ENCODE results near the gene ZNF598.
"Not testable (repeated sequence)": the region's sequence is repeated elsewhere in the genome, so short reads cannot be mapped to it uniquely, and the experiment has no call there.

ZNF598 gene

DNA sequence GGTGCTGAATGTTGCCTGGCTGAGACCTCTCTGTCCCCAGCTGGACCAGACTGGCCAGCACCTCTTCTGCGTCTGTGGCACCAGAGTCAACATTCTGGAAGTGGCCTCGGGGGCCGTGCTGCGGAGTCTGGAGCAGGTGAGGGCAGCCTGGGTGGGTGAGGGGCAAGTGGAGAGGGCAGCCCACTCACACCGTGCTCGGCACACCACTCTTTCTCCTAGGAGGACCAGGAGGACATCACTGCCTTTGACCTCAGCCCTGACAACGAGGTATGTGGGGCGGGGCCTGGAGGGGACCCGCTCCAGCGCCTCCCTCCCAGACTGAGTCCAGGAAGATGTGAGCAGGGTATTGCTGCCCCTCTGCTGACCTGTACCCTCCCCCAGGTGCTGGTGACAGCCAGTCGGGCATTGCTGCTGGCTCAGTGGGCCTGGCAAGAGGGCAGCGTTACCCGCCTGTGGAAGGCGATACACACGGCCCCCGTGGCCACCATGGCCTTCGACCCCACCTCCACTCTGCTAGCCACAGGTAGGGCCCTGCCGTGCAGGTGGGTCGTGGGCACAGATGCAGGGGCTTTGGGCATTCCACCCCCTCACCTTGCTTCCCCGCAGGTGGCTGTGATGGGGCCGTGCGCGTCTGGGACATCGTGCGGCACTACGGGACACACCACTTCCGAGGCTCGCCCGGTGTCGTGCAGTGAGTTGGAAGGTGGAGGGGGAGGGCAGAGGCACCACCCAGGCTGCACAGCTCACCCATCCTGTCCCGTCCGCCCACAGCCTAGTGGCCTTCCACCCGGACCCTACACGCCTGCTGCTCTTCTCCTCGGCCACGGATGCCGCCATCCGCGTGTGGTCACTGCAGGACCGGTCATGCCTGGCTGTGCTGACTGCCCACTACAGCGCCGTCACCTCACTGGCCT lies 35.2 kb downstream of the ZNF598 start:
- no peak for DNase-seq

DNA sequence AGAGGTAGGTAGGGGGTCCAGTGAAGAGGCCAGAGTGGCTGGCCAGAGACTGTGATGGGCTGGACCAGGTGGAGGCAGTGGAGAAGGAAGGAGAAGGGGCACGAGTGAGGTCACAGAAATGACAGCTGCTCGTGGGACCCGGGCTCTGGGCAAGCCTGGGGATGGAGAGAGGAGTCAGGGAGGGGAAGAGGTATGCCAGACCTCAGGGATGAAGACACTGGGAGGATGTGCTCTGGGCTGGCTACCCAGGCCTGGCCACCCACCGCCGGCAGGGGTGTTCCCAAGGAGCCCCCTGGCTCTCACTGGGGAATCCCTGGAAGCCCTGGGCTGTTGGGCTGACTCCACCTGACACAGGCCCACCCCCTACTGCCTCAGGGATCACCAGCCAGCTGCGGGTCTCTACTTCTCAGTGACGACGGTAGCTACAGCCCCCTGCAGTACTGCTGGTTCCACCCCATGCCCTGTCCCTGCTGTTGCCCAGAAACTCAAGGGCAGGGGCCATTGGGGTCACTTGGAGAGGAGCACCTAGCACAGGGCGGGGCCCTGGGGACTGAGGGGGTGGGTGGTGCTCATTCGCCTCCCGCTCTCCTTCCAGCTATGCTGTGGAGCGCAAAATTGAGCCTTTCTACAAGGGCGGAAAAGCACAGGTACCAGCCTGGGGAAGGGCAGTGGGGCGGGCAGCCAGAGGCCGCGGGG lies 36.0 kb downstream of the ZNF598 start:
- no peak for DNase-seq

- no peak for DNase-seq
Observed at GRCh38 chr16:1972490-1972877, 37.1 kb downstream of the ZNF598 start.

- peak; percentile 86 to 94 for DNase-seq
Observed at GRCh38 chr16:1971796-1972489, 37.7 kb downstream of the ZNF598 start, which contains the start of gene TBL3. Gene TBL3 (plus strand): TSS chr16:1972053. CDS start chr16:1972165, 112 bp downstream.

DNA sequence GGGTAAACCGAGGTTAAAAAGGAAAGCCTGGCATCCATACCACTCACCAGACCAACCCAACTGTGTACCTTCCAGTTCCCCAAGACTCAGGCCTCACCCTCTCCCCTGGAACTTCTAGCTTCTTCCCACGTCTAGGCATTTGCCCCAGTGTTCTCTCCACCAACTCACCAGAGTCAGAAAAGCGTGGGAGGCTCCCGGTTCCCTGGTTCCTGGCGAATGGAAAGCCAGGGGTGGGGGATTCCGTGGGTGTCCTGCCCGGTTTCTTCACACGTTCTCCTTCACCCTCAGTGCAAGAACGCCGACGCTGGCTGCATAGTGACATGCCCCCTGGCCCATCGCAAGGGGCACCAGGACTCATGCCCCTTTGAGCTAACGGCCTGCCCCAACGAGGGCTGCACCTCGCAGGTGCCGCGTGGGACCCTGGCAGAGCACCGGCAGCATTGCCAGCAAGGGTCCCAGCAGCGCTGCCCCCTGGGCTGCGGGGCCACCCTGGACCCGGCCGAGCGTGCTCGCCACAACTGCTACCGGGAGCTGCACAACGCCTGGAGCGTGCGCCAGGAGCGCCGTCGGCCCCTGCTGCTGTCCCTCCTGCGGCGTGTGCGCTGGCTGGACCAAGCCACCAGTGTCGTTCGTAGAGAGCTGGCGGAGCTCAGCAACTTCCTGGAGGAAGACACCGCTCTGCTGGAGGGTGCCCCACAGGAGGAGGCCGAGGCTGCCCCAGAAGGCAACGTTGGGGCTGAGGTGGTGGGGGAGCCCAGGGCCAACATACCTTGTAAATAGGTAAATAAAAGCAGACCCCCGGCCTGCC lies 41.3 kb downstream of the ZNF598 start:
- no peak for DNase-seq

DNA sequence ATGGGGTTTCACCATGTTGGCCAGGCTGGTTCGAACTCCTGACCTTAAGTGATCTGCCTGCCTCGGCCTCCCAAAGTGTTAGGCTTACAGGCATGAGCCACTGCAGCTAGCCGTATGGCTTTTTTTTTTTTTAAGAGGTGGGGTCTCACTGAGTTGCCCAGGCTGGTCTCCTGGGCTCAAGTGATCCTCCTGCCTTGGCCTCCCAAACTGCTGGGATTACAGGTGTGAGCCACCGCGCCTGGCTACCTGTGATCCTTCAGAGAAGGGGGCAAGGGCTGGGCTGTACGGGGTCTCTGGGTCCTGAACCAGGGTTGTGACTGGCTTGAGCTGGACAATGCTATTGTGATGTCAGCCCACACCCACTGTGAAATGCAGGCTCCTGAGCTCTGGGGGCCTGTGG lies 43.2 kb downstream of the ZNF598 start, which contains the start of gene RNF151:
Gene RNF151, plus strand, starts transcription at position 397 of the 400 bp plus-strand sequence. CDS start 26 bp downstream, outside the sequence.
- DNase-seq, result no peak

- DNase-seq, result no peak
Observed at GRCh38 chr16:1965396-1966001, 44.1 kb downstream of the ZNF598 start.

DNA sequence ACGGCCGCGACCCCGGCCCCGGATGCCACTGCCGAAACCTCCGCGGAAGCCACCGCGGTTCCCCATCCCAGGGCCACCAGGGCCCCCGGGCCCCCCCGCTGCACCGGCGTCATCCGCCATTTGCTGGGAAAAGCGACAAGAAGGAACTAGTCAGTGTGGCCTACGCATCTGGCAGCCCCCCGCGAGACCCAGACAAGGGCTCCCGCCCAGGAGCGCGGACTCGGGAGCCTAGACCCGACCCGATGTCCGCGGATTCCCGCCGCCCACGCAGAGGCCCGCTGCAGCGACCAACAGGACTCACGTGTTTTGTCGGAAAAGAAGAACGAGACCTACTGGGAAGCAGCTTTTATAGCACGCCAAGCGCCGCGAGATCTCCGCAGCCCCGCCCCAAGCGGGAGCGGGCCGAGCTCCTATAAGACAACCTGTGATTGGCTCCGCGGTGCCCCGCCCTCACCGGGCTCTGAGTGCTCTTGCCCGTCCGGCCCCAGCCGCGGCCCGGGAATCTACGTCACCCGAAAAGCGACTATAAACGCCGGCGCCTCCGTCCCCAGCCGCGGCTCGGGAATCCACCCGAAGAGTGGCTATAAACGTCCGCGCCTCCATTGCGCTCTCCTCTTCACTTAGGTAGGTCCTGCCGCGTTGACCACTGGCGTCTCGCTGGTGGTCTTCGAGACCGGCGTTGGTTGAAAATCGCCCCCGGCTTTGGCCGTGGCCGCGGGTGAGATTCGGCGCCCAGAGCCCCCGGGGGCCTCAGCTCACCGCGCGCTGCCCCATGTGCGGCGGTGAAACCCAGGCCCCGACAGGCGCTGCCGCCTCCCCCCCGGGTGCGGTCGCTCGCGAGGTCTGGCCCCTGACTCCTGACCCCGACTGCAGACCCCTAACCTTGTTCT lies 44.9 kb downstream of the ZNF598 start, which contains the start of gene RPS2:
Gene RPS2, minus strand, starts transcription at position 321 of the 890 bp plus-strand sequence. Its CDS starts 201 bp downstream, at position 120.
- peak; percentile 96 to 100 for DNase-seq

DNA sequence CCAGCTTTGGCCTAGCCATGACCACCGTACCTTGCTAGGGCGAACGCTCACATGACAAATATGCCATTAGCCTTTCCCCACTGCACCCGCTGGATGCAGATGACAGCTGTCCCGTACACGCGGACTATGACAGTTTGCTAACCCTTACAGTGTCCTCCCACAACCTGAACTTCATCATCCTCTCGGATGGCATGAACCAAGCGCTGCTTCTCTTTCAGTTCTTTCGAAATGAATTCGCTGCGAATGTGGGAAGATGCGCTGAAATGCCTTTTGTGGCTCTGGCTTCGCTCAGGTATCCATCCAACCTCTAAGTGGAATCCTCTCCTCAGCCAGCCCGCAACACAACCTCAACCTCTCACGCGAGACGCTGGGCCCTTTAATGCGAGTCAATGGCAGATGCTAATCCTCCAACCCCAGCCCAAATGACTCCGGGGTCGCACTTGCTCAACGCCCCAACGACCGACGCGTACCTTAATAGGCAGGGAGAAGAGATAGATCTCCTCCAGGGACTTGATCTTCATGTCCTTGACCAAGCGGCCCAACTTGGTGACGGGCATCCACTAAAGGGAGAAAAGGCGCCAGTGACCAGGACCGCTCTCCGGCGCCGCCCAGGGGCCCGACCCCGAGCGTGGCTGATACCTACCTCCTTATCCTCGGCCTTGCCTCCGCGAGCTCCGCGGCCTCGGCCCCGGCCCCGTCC lies 45.7 kb downstream of the ZNF598 start:
- no peak for DNase-seq

DNA sequence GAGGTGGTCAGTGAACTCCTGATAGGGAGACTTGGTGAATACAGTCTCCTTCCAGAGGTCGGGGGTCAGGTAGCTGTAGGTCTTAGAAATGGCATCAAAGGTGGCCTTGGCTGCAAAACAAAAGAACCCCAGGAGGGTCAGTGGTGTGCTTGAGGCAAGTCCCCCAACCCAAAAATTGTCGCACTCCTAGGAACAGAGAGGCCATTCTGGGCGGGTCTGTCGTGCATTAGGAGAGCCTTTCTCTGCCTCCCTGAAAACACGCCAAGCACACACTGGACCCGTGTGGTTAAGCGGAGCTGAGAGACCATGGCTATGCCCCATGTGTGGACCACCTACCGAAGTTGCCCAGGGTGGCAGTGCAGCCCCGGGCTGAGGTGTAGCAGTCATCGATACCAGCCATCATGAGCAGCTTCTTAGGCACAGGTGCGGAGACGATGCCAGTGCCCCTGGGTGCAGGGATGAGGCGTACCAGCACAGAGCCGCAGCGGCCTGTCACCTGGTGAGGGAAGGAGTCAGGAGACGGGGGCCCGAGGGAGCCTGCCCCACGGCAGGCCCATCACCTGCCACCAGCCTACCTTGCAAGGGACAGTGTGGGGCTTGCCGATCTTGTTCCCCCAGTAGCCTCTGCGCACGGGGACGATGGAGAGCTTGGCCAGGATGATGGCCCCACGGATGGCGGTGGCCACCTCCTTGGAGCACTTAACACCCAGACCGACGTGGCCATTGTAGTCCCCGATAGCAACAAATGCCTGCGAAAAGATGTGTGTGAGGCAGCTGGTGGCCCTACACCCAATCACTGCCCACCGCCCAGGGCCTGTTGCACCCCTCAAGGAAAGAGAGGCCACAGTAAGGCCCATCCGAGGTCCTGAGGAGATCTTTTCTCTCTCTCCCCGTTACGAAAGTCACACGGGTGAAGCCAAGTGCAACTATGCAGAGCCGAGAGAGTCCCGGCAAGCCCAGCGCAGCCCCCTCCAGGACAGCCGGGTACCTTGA lies 47.2 kb downstream of the ZNF598 start:
- not testable (repeated sequence) for DNase-seq

DNA sequence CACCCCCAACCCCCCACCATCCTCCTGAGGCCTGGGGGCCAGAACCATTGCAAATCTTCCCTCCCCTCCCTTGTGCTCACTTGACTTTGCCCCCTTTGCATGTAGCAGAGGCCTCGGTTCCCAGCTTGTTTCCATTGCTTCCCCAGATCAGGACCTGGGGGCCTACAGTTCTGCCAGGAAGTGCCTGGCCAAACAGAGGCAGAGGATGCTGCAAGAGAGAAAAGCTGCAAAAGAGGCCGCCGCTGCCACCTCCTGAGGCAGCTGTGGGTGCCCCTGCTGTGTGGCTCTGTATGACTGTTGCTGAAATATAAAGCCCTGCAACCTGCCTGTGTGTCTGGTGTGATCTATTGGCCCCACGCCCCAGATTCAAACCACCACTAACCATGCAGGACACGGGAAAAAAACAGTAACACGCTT lies 48.0 kb downstream of the ZNF598 start:
- no peak for DNase-seq

GRCh38 chr16:1960665-1961630 lies 48.7 kb downstream of the ZNF598 start:
- peak in 1 of 2 donors; percentile 6 for DNase-seq

DNA sequence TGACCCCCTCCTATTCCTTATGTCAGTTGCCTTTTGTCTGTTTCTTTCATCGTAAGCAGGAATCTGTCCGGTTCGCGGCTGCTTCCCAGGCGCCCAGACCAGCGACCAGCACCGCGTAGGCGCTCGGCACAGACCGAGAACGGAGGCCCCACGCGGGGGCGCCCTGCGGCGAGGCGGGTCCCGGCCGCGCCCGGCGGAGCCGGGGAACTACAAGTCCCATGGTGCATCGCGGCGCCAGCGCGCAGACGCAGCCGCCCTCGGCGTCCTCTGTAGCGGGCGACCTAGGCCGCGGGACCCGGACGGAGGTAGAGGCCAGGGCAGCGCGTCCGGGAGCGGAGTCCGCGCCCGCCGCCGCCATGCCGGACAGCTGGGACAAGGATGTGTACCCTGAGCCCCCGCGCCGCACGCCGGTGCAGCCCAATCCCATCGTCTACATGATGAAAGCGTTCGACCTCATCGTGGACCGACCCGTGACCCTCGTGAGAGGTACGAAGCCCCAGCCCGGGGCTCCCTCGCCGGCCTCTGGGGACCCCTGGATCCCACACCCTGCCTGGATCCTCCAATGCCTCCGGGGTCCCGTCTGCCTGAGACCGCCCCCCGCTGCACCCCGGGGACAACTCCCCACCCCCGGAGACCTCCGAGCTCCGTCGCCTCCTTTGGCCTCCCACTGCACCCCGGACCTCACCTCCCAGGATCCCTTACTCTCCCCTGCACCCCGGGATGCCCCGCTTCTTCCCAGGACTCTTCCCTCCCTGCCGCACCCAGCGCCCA lies 50.2 kb downstream of the ZNF598 start, which contains the start of gene NDUFB10:
Gene NDUFB10, plus strand, starts transcription at position 270 of the 771 bp plus-strand sequence. Its CDS starts 87 bp downstream, at position 357.
- peak; percentile 56 to 90 for DNase-seq

GRCh38 chr16:1958715-1959268 lies 50.8 kb downstream of the ZNF598 start:
- DNase-seq, result no peak

- not testable (repeated sequence) for DNase-seq
Observed at GRCh38 chr16:1958143-1958491, 51.5 kb downstream of the ZNF598 start.

Measured in hippocampal formation (tissue), 2 donors.